Brain pericyte (primary cell): ENCODE measurements around the gene NPB.
"Not testable (repeated sequence)": the region's sequence is repeated elsewhere in the genome, so short reads cannot be mapped to it uniquely, and the experiment has no call there.

ENCODE experiments used
- DNase-seq: peaks from one replicate; pipeline ENCODE4 v3.0.0-alpha.2; 2012; ENCODE audit warnings: low read depth, low spot score

NPB gene

GRCh38 chr17:81911969-81912368, 9.9 kb downstream of the NPB start:
- no peak for DNase-seq

GRCh38 chr17:81912441-81913309, 10.6 kb downstream of the NPB start:
- no peak for DNase-seq

- no peak for DNase-seq
These were observed 11.5 kb downstream of the NPB start for GRCh38 chr17:81913394-81914102.

- DNase-seq = no peak
These were observed 12.2 kb downstream of the NPB start for GRCh38 chr17:81914103-81914850.

GRCh38 chr17:81915331-81915730, 13.3 kb downstream of the NPB start:
- DNase-seq = no peak

- DNase-seq = no peak
These were observed 14.4 kb downstream of the NPB start for GRCh38 chr17:81916234-81917001.

GRCh38 chr17:81917565-81918332, 15.7 kb downstream of the NPB start, which contains the start of gene SIRT7:
Gene SIRT7, minus strand, starts transcription at chr17:81918176. Its CDS starts 45 bp downstream, at chr17:81918131.
- DNase-seq = no peak

GRCh38 chr17:81918333-81918669, 16.3 kb downstream of the NPB start:
- not testable (repeated sequence) for DNase-seq

- no peak for DNase-seq
These were observed 17.0 kb downstream of the NPB start for GRCh38 chr17:81918832-81919545.

GRCh38 chr17:81920612-81921536, 18.8 kb downstream of the NPB start:
- DNase-seq = no peak

GRCh38 chr17:81921537-81921862, 19.5 kb downstream of the NPB start:
- DNase-seq = no peak

GRCh38 chr17:81921996-81922565, 20.0 kb downstream of the NPB start:
- DNase-seq = no peak

GRCh38 chr17:81922566-81923301, 20.7 kb downstream of the NPB start:
- no peak for DNase-seq

- DNase-seq = no peak
These were observed 21.5 kb downstream of the NPB start for GRCh38 chr17:81923302-81924260.

GRCh38 chr17:81924557-81925532, 22.8 kb downstream of the NPB start:
- no peak for DNase-seq
